DND-41 (cell line): ENCODE measurements around the gene PIK3CB.
"Not testable (repeated sequence)": the region's sequence is repeated elsewhere in the genome, so short reads cannot be mapped to it uniquely, and the experiment has no call there.

Source experiments
- ATAC-seq: fragments of 200-7000 bp; cut with Tn5 transposase; 3 replicates; pipeline ENCODE4 v1.9.1; 2021; ENCODE audit warnings: low read depth; ENCODE audit not compliant: insufficient read depth
- DNase-seq: peaks from one replicate; pipeline ENCODE4 v3.0.0-alpha.2; 2020
- H2AFZ ChIP-seq: 2 replicates; pipeline ENCODE4 v1.6.0; 2012; ENCODE audit warnings: low read depth, low read length
- H3K27ac ChIP-seq: 2 replicates; pipeline ENCODE4 v1.5.1; 2012; ENCODE audit warnings: low read length, inconsistent platforms
- H3K27me3 ChIP-seq: fragments of 200-600 bp; sonication (generic); 2 replicates; pipeline ENCODE4 v1.6.0; 2012; ENCODE audit warnings: low read length, mild to moderate bottlenecking, inconsistent platforms; ENCODE audit not compliant: insufficient read depth, poor library complexity
- H3K36me3 ChIP-seq: 2 replicates; pipeline ENCODE4 v1.5.1; 2012; ENCODE audit warnings: low read length, inconsistent platforms; ENCODE audit not compliant: insufficient read depth
- H3K4me1 ChIP-seq: 2 replicates; pipeline ENCODE4 v1.5.1; 2012; ENCODE audit warnings: mild to moderate bottlenecking, low read length; ENCODE audit not compliant: insufficient read depth
- H3K4me2 ChIP-seq: 2 replicates; pipeline ENCODE4 v1.6.0; 2012; ENCODE audit warnings: mild to moderate bottlenecking, moderate library complexity, low read length, inconsistent platforms; ENCODE audit not compliant: insufficient read depth
- H3K4me3 ChIP-seq, 2 experiments: fragments of 200-600 bp in 1 of 2; shearing (Covaris generic) in 1 of 2; 2 replicates each; pipeline ENCODE4 v1.5.1; 2012 to 2016; ENCODE audit warnings: inconsistent platforms in 2 of 2, low read length in 2 of 2, mild to moderate bottlenecking in 2 of 2, low read depth in 1 of 2, moderate library complexity in 1 of 2
- H3K79me2 ChIP-seq: 2 replicates; pipeline ENCODE4 v1.6.0; 2012; ENCODE audit warnings: low read length, inconsistent platforms; ENCODE audit not compliant: insufficient read depth
- H3K9ac ChIP-seq: 2 replicates; pipeline ENCODE4 v1.6.0; 2012; ENCODE audit warnings: low read depth, mild to moderate bottlenecking, inconsistent platforms, low read length, moderate library complexity
- H3K9me3 ChIP-seq: 2 replicates; pipeline ENCODE4 v1.5.1; 2012; ENCODE audit warnings: low read length, moderate library complexity, mild to moderate bottlenecking, inconsistent platforms; ENCODE audit not compliant: insufficient read depth, severe bottlenecking
- H4K20me1 ChIP-seq: 2 replicates; pipeline ENCODE4 v1.6.0; 2012; ENCODE audit warnings: low read length; ENCODE audit not compliant: insufficient read depth
- EZH2 ChIP-seq: IDR thresholded peaks from 3 replicates; pipeline ENCODE4 v1.6.1; 2012; ENCODE audit warnings: borderline replicate concordance, low read depth, mild to moderate bottlenecking, moderate library complexity, low read length, inconsistent platforms; ENCODE audit not compliant: severe bottlenecking
- TF ChIP-seq, protein P1 (sequence below): IDR thresholded peaks from 2 replicates; pipeline ENCODE4 v1.5.1; 2012; ENCODE audit warnings: borderline replicate concordance, low read length, moderate library complexity, mild to moderate bottlenecking; ENCODE audit not compliant: poor library complexity, severe bottlenecking; ENCODE audit errors: extremely low read depth

The PIK3CB gene

DNA sequence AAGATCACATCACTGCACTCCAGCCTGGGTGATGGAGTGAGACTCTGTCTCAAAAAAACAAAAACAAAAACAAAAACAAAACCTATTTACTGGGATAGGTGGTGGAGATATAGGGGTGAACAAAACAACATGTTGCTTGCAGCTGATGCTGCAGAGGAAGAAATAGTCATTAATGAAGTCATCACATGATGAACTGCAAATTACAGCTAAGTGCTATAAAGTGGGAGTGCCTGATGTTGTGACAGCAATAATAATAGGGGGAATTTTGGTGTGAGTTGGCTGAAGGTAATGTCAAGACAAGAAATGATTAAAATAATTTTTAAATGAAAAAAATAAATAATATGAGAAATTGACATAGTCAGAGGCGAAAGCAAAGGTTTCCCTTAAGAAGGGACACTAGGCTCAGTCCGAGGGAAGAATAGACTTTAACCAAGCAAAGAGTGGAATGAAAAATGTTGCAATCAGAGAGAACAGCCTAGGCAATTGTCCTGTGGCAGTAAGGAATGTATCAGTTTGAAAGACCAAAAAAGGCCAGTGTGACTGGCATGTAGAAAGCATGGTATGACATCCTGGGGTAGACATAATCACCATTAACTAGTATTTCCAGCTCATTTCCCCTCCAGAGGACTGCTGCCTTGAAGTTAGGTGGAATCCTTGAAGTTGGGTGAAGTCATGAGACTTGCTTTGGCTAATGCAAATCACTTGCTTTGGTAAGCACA is 14.7 kb upstream of the PIK3CB start:
- H3K4me1 ChIP-seq: no peaks in the 10 kb centered on the region
- no peaks in the 10 kb centered on the region for H4K20me1 ChIP-seq
- no peaks in the 10 kb centered on the region for H3K27me3 ChIP-seq
- ATAC-seq: no peak
- H3K36me3 ChIP-seq: no peaks in the 10 kb centered on the region
- no peak overlapping the region for H3K9ac ChIP-seq
- H3K79me2 ChIP-seq: no peaks in the 10 kb centered on the region
- no peak overlapping the region for H3K4me2 ChIP-seq
- H3K4me3 ChIP-seq: no peak overlapping the region
- no peaks in the 10 kb centered on the region for H3K9me3 ChIP-seq
- no peak for TF ChIP-seq EZH2
- TF ChIP-seq, protein P1, sequence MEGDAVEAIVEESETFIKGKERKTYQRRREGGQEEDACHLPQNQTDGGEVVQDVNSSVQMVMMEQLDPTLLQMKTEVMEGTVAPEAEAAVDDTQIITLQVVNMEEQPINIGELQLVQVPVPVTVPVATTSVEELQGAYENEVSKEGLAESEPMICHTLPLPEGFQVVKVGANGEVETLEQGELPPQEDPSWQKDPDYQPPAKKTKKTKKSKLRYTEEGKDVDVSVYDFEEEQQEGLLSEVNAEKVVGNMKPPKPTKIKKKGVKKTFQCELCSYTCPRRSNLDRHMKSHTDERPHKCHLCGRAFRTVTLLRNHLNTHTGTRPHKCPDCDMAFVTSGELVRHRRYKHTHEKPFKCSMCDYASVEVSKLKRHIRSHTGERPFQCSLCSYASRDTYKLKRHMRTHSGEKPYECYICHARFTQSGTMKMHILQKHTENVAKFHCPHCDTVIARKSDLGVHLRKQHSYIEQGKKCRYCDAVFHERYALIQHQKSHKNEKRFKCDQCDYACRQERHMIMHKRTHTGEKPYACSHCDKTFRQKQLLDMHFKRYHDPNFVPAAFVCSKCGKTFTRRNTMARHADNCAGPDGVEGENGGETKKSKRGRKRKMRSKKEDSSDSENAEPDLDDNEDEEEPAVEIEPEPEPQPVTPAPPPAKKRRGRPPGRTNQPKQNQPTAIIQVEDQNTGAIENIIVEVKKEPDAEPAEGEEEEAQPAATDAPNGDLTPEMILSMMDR: no peak
- H3K27ac ChIP-seq: no peak overlapping the region
- no peak for DNase-seq
- H2AFZ ChIP-seq: no peak overlapping the region; the same call in 1 of the 2 replicates

DNA sequence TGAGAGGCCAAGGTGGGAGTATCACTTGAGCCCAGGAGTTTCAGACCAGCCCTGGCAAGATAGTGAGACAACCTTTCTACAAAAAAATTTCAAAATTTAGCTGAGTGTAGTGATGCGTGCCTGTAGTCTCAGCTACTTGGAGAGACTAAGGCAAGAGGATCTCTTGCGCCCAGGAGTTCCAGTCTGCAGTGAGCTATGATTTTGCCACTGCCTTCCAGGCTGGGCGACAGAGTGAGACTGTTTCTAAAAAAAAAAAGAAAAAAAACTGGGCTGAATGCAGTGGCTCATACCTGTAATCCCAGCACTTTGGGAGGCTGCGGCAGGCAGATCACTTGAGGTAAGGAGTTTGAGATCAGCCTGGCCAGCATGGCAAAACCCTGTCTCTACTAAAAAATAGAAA is 14.0 kb upstream of the PIK3CB start:
- no peaks in the 10 kb centered on the region for H3K27me3 ChIP-seq
- DNase-seq (no peak), ATAC-seq (no peak)
- no peak overlapping the region for H3K9ac ChIP-seq
- no peaks in the 10 kb centered on the region for H3K9me3 ChIP-seq
- TF ChIP-seq, protein P1: no peak
- no peak for TF ChIP-seq EZH2
- no peak overlapping the region for H3K27ac ChIP-seq
- no peaks in the 10 kb centered on the region for H4K20me1 ChIP-seq
- H3K4me3 ChIP-seq: no peak overlapping the region
- no peak overlapping the region for H2AFZ ChIP-seq
- no peak overlapping the region for H3K4me2 ChIP-seq
- no peaks in the 10 kb centered on the region for H3K36me3 ChIP-seq
- H3K4me1 ChIP-seq: no peaks in the 10 kb centered on the region
- no peaks in the 10 kb centered on the region for H3K79me2 ChIP-seq

DNA sequence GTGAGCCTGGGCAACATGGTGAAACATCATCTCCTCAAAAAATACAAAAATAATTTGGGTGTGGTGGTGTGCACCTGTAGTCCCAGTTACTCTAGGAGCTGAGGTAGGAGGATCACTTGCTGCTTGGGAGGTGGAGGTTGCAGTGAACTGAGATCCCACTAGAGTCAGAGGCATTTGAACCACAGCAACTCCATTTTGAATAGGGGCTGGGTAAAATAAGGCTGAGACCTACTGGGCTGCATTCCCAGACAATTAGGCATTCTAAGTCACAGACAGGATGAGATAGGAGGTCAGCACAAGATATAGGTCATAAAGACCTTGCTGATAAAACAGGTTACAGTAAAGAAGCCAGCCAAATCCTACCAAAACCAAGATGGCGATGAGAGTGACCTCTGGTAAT is 12.1 kb upstream of the PIK3CB start:
- not testable (repeated sequence) for H3K27ac ChIP-seq, H3K79me2 ChIP-seq, ATAC-seq, H2AFZ ChIP-seq, H3K27me3 ChIP-seq, DNase-seq, H4K20me1 ChIP-seq, H3K9me3 ChIP-seq, H3K36me3 ChIP-seq, H3K9ac ChIP-seq, H3K4me1 ChIP-seq, H3K4me3 ChIP-seq, H3K4me2 ChIP-seq

DNA sequence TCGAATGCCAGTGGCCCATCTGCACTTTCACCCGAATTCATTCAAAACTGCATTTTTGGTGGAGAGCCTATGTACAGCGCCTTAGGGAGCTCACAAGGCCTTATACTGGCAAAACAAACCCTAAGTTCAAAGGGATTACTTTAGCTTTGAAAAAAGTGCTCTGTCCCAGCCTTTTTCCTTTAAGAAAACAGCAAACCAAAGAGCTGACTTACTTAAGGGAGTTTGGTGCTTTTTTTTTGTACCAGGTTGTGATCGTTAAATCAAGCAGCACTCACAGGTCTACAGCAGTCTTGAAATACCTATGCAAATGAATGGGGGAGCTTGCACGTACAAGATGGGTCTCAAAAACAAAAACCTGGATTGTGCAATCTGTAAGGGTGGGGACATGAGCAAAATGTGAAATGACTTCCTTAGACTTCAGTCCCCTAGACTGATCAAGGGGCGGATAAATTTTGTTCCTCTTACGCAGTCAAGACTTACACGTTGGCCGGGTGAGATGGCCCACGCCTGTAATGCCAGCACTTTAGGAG is 11.6 kb upstream of the PIK3CB start:
- no peaks in the 10 kb centered on the region for H3K36me3 ChIP-seq
- H3K4me3 ChIP-seq: no peak overlapping the region
- H3K79me2 ChIP-seq: no peaks in the 10 kb centered on the region
- no peaks in the 10 kb centered on the region for H3K27me3 ChIP-seq
- no peaks in the 10 kb centered on the region for H3K4me1 ChIP-seq
- DNase-seq (no peak), ATAC-seq (no peak)
- no peak overlapping the region for H3K4me2 ChIP-seq
- no peak overlapping the region for H2AFZ ChIP-seq
- no peaks in the 10 kb centered on the region for H4K20me1 ChIP-seq
- H3K27ac ChIP-seq: no peak overlapping the region
- H3K9ac ChIP-seq: no peak overlapping the region
- TF ChIP-seq, protein P1: no peak
- no peak for TF ChIP-seq EZH2
- no peaks in the 10 kb centered on the region for H3K9me3 ChIP-seq
